Measurements from ENCODE around the gene TUBB4A. TPM values are rescaled to one million over a fixed set of nuclear protein-coding genes. Genes with fewer than 3 reads are reported as not detected.

Gene TUBB4A
- total and polyA plus RNA-seq, 8 donors = 1.1 to 5.5 (median 2.7) TPM

GRCh38 chr19:6494438-6495036 is 7.6 kb downstream of the TUBB4A start:
- H3K4me1 ChIP-seq = no peaks in the 10 kb centered on the region
- intact Hi-C loops (cut with DNase I) = no loop called here
- H3K4me3 ChIP-seq = no peak overlapping the region
- H3K36me3 ChIP-seq = no peaks in the 10 kb centered on the region
- H3K9me3 ChIP-seq = no peaks in the 10 kb centered on the region
- WGBS, 2 donors = 83 to 88% methylated on average over 8 of the region's 8 CpGs
- no peak overlapping the region for H3K27ac ChIP-seq
- no peak for DNase-seq
- no peak for TF ChIP-seq CTCF (IDR thresholded peaks at IDR 0.05)
- no peaks in the 10 kb centered on the region for H3K27me3 ChIP-seq
- FAIRE-seq = no peak
- ATAC-seq = no peak

GRCh38 chr19:6491802-6492592 is 10.1 kb downstream of the TUBB4A start:
- Histone ChIP-seq H3K27ac (no peak overlapping the region), H3K27me3 (no peaks in the 10 kb centered on the region), H3K9me3 (no peaks in the 10 kb centered on the region), H3K4me3 (no peak overlapping the region), H3K36me3 (no peaks in the 10 kb centered on the region), H3K4me1 (no peaks in the 10 kb centered on the region)
- no peak for TF ChIP-seq CTCF (IDR thresholded peaks at IDR 0.05)
- no peak for FAIRE-seq
- ATAC-seq = no peak
- 76 to 86% methylated on average over 4 of the region's 4 CpGs for WGBS, 2 donors
- DNase-seq = no peak
- intact Hi-C loops (cut with DNase I) = no loop called here

GRCh38 chr19:6490134-6490533 is 12.0 kb downstream of the TUBB4A start:
- ATAC-seq = no peak
- H3K27me3 ChIP-seq = no peaks in the 10 kb centered on the region
- H3K4me1 ChIP-seq = no peaks in the 10 kb centered on the region
- H3K9me3 ChIP-seq = no peaks in the 10 kb centered on the region
- intact Hi-C loops (cut with DNase I) = no loop called here
- no peaks in the 10 kb centered on the region for H3K36me3 ChIP-seq
- DNase-seq = no peak
- WGBS, 2 donors = 34 to 44% methylated on average over 2 of the region's 2 CpGs
- no peak for TF ChIP-seq CTCF (IDR thresholded peaks at IDR 0.05)
- no peak for FAIRE-seq
- H3K27ac ChIP-seq = no peak overlapping the region
- H3K4me3 ChIP-seq = no peak overlapping the region

- Histone ChIP-seq H3K27me3 (no peaks in the 10 kb centered on the region), H3K36me3 (no peaks in the 10 kb centered on the region), H3K4me1 (no peaks in the 10 kb centered on the region), H3K4me3 (no peak overlapping the region), H3K9me3 (no peaks in the 10 kb centered on the region), H3K27ac (no peak overlapping the region)
- ATAC-seq (no peak), FAIRE-seq (no peak), DNase-seq (no peak)
- intact Hi-C loops (cut with DNase I) = no loop called here
- WGBS, 2 donors = 35% methylated on average over 15 of the region's 15 CpGs
- no peak for TF ChIP-seq CTCF (IDR thresholded peaks at IDR 0.05)
Observed at GRCh38 chr19:6489278-6490061, 12.6 kb downstream of the TUBB4A start.

Measured in pancreas (tissue), 10 donors.